ENCODE data around the gene CEACAM20.
"Not testable (repeated sequence)": the region's sequence is repeated elsewhere in the genome, so short reads cannot be mapped to it uniquely, and the experiment has no call there.

CEACAM20 gene

GRCh38 chr19:44548736-44549135 is 19.3 kb upstream of the CEACAM20 start:
- no peak for DNase-seq

- no peak for DNase-seq
These were observed 14.6 kb upstream of the CEACAM20 start for GRCh38 chr19:44544031-44544430.

- no peak for DNase-seq
These were observed 13.2 kb upstream of the CEACAM20 start for GRCh38 chr19:44542671-44543070.

- no peak for DNase-seq
These were observed 11.3 kb upstream of the CEACAM20 start for GRCh38 chr19:44540736-44541135.

GRCh38 chr19:44539991-44540390 is 10.5 kb upstream of the CEACAM20 start:
- no peak for DNase-seq

DNA sequence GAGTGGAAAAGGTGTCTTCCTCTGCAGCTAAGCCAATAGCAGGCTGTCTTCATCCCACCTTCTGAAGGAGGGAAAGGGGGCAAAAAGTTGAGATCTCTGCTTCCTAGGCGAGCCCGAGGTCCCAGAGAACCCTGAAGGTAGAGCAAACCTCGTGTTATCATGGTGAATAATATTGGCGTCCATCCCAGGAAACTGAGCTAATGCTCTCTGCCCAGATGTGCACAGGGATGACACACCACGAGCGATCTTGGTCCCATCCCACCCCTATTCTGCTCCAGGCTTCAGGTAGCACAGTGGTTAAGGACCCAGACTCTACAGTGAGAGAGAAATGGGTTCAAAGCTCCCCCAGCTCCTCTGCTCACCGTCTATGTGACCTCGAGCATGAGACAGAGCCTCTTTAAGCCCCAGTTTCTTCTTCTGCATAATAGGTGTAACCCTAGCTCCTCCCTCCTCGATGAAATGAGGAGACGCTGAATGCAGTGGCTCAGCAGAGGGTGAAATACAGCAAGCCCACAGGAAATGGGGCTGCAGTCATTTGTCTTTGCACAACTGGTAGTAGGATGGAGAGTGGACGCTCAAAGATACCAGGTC is 9.9 kb upstream of the CEACAM20 start:
- DNase-seq, result no peak

- not testable (repeated sequence) for DNase-seq
These were observed 5.9 kb upstream of the CEACAM20 start for GRCh38 chr19:44535361-44535760.

GRCh38 chr19:44532819-44533218 is 3.3 kb upstream of the CEACAM20 start:
- no peak for DNase-seq

GRCh38 chr19:44530777-44531176 is 1.3 kb upstream of the CEACAM20 start:
- no peak for DNase-seq

DNA sequence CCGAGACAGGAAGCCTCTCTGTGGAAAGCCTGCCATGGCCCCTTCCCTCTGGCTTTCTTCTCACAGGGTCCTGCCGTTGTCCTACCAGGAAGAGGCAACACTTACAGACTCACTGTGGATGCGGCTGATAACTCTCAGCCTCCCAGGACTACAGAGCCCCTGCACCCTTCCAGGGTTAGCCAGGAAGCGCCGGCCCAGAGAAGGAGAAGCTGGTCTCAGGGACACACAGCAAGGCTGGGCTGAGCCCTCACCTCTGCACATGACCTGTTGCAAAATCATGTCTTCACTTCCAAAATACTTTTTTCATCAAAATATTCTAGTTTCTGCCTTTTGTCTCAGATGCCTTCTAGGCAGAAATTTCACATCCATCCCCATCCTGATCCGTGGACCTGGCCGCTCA is 1.9 kb downstream of the CEACAM20 start:
- no peak for DNase-seq

DNA sequence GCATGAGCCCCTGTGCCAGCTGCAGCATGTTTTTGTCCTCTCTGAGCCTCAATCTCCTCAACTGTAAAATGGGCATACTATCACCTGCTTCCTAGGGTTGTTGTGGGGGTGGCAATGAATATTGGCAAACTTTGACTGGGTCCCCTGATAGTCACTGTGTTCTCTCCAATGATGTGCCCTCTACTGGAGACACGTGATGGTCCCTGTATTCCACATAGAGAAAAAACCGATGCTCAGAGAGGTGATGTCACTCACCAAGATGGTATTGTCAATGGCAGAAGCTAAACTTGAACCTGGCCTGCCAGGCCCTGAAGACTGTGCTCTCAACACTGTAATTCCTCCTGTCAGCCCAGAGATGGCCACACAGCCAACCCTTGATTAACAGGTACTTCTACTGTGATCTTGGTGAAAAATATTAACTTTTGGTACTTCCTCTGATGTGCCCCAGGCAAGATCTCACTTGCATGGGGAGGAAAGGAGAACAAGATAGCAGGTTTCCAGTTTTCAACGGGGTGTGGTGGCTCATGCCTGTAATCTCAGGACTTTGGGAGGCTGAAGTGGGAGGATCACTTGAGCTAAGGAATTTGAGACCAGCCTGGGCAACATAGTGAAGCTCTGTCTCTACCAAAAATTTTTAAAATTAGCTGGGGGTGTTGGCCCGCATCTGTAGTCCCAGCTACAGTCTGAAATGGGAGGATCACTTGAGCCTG is 3.6 kb downstream of the CEACAM20 start:
- no peak for DNase-seq

GRCh38 chr19:44521370-44521769 is 8.1 kb downstream of the CEACAM20 start:
- no peak for DNase-seq

- DNase-seq, result no peak
These were observed 12.3 kb downstream of the CEACAM20 start for GRCh38 chr19:44517146-44517545.

GRCh38 chr19:44515907-44516306 is 13.6 kb downstream of the CEACAM20 start:
- DNase-seq, result no peak

GRCh38 chr19:44515031-44515430 is 14.4 kb downstream of the CEACAM20 start:
- no peak for DNase-seq

DNA sequence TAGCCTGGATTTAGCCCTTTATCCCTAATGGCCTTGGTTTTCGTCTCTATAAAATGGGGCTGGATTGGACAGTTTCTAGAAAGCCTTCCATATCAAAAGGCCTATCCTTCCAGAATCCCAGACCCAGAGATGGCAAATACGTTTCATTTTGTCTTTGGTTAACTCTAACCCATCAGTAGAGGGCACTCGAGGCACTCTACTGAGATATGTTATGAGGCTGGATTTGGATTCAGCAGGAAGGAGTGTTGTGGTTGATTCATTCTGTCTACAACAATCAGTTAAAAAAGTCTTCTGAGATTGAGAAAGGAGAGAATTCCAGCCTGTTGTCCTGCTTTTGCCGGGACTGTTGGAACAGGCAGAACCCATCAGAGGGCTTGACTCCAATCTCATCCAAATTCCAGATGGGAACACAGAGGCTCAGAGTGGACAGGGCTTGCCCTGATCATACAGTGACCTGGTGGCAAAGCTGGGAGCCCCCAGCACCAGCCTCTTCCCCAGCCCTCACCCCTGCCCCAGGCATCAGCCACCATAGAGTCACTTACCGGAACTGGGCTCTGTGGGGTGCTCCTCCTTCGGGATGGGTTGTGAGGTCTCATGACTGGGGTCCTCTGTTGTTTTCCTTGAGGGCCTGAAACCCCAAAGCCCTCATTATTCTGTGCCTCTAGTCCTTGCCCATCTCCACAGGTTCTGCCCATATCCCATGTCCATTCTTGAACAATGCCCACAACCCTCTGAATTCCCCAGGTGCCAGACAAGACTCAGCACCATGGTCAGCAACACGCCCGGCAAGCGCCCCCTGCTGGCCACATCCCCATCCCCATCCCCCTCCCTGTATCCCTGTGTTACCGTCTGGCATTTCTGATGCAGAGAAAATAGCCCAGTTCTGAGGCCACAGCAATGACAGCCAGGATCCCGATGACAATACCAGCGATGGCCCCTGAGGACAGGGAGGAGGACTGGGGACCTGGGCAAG is 16.9 kb downstream of the CEACAM20 start:
- no peak for DNase-seq

- DNase-seq, result no peak
These were observed 20.0 kb downstream of the CEACAM20 start for GRCh38 chr19:44509478-44509877.

GRCh38 chr19:44499962-44500949 is 29.2 kb downstream of the CEACAM20 start, which contains the start of gene ZNF180:
Gene ZNF180, minus strand, starts transcription at chr19:44500522. Its CDS starts 3,188 bp downstream, at chr19:44497334.
- DNase-seq, result peak; percentile 79

- DNase-seq, result no peak
These were observed 29.9 kb downstream of the CEACAM20 start for GRCh38 chr19:44499559-44499958.

DNA sequence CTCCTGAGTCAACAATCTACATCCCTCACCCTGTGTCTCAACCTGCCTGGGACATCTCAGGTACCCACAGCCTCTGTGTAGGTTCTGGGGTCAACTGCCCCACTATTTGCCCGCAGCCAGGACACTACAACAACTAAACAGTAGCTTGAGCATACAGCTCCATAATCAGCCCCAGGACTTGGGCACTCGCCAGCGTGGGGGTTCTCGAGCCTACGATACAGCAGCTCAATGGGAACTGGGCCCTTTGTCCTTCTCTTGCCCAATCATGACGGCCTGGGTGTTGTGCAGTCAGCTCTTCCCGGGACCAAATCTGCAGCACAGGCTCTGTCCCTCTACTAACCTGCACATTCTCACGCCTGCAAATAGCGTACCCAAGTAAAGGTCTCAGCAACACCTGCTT is 30.5 kb downstream of the CEACAM20 start:
- no peak for DNase-seq

GRCh38 chr19:44496711-44497110 is 32.8 kb downstream of the CEACAM20 start:
- no peak for DNase-seq
